ENCODE results near the gene MAP2K3. TPM values are rescaled to one million over a fixed set of nuclear protein-coding genes. Genes with fewer than 3 reads are reported as not detected.

The MAP2K3 gene
- total RNA-seq, 1 experiment from 2014 or later: 98.1 TPM

GRCh38 chr17:21352221-21352980 is 67.9 kb downstream of the MAP2K3 start:
- TF ChIP-seq EZH2 (IDR thresholded peaks at IDR 0.05; ENCODE audit: low read depth) (no peak), CTCF (conservative IDR thresholded peaks at IDR 0.05) (no peak)
- H3K4me2 ChIP-seq: no peak overlapping the region
- no peaks in the 10 kb centered on the region for H3K27me3 ChIP-seq (ENCODE audit: insufficient read depth, low read depth)
- no peaks in the 10 kb centered on the region for H3K9me3 ChIP-seq (ENCODE audit: insufficient read depth, low read depth)
- H3K9me2 ChIP-seq (ENCODE audit: insufficient read depth): no peaks in the 10 kb centered on the region
- H3K27ac ChIP-seq: no peak overlapping the region
- POLR2A ChIA-PET (ENCODE audit: unreplicated experiment): no interaction called here
- no peaks in the 10 kb centered on the region; the same call in 1 of the 2 replicates for H3F3A ChIP-seq (ENCODE audit: insufficient read depth, low read depth)
- no peaks in the 10 kb centered on the region for H3K79me2 ChIP-seq (ENCODE audit: low read depth)
- no peaks in the 10 kb centered on the region for H3K4me1 ChIP-seq (replicated peaks; ENCODE audit: insufficient read depth)
- no peak for DNase-seq
- H3K4me3 ChIP-seq: no peak overlapping the region
- H4K20me1 ChIP-seq (ENCODE audit: insufficient read depth): no peaks in the 10 kb centered on the region
- H3K36me3 ChIP-seq (ENCODE audit: low read depth): no peaks in the 10 kb centered on the region
- intact Hi-C loops (cut with micrococcal nuclease; ENCODE audit: unreplicated experiment): no loop called here
- CTCF ChIA-PET: no interaction called here
- no peak overlapping the region for H2AFZ ChIP-seq
- no TSS peak for BruUV-seq (replicated peaks)

GRCh38 chr17:21352981-21353265 is 68.4 kb downstream of the MAP2K3 start:
- H3K27me3 ChIP-seq (ENCODE audit: insufficient read depth, low read depth): no peaks in the 10 kb centered on the region
- BruUV-seq (replicated peaks): no TSS peak
- H3K27ac ChIP-seq: no peak overlapping the region
- no peaks in the 10 kb centered on the region for H3K9me3 ChIP-seq (ENCODE audit: insufficient read depth, low read depth)
- no peaks in the 10 kb centered on the region for H3K79me2 ChIP-seq (ENCODE audit: low read depth)
- H4K20me1 ChIP-seq (ENCODE audit: insufficient read depth): no peaks in the 10 kb centered on the region
- no peak overlapping the region for H3K4me3 ChIP-seq
- no peaks in the 10 kb centered on the region for H3K9me2 ChIP-seq (ENCODE audit: insufficient read depth)
- H3K4me2 ChIP-seq: no peak overlapping the region
- no peaks in the 10 kb centered on the region; the same call in 1 of the 2 replicates for H3F3A ChIP-seq (ENCODE audit: insufficient read depth, low read depth)
- CTCF ChIA-PET: no interaction called here
- TF ChIP-seq EZH2 (IDR thresholded peaks at IDR 0.05; ENCODE audit: low read depth): no peak
- no peak for TF ChIP-seq CTCF (conservative IDR thresholded peaks at IDR 0.05)
- no peaks in the 10 kb centered on the region for H3K4me1 ChIP-seq (replicated peaks; ENCODE audit: insufficient read depth)
- H2AFZ ChIP-seq: no peak overlapping the region
- DNase-seq: no peak
- POLR2A ChIA-PET (ENCODE audit: unreplicated experiment): no interaction called here
- H3K36me3 ChIP-seq (ENCODE audit: low read depth): no peaks in the 10 kb centered on the region
- intact Hi-C loops (cut with micrococcal nuclease; ENCODE audit: unreplicated experiment): no loop called here

- TF ChIP-seq EZH2 (IDR thresholded peaks at IDR 0.05; ENCODE audit: low read depth) (no peak), CTCF (conservative IDR thresholded peaks at IDR 0.05) (no peak)
- POLR2A ChIA-PET (ENCODE audit: unreplicated experiment): no interaction called here
These were observed 69.0 kb downstream of the MAP2K3 start for GRCh38 chr17:21353326-21354010.

More at GRCh38 chr17:21353326-21354010, 69.0 kb downstream of the MAP2K3 start:
- no peaks in the 10 kb centered on the region for H3K9me3 ChIP-seq (ENCODE audit: insufficient read depth, low read depth)
- no peaks in the 10 kb centered on the region for H3K9me2 ChIP-seq (ENCODE audit: insufficient read depth)
- no peak overlapping the region for H3K27ac ChIP-seq
- H3K4me1 ChIP-seq (replicated peaks; ENCODE audit: insufficient read depth): no peaks in the 10 kb centered on the region
- H3K4me3 ChIP-seq: no peak overlapping the region
- CTCF ChIA-PET: no interaction called here
- no peak overlapping the region for H2AFZ ChIP-seq
- H4K20me1 ChIP-seq (ENCODE audit: insufficient read depth): no peaks in the 10 kb centered on the region
- no TSS peak for BruUV-seq (replicated peaks)
- intact Hi-C loops (cut with micrococcal nuclease; ENCODE audit: unreplicated experiment): no loop called here
- no peak for DNase-seq
- no peaks in the 10 kb centered on the region for H3K79me2 ChIP-seq (ENCODE audit: low read depth)
- no peaks in the 10 kb centered on the region; the same call in 1 of the 2 replicates for H3F3A ChIP-seq (ENCODE audit: insufficient read depth, low read depth)
- H3K4me2 ChIP-seq: no peak overlapping the region
- no peaks in the 10 kb centered on the region for H3K27me3 ChIP-seq (ENCODE audit: insufficient read depth, low read depth)
- H3K36me3 ChIP-seq (ENCODE audit: low read depth): no peaks in the 10 kb centered on the region

All from PC-9 (cell line).